B cell (primary cell): ENCODE data around the gene CPEB3. TPM values are rescaled to one million over a fixed set of nuclear protein-coding genes. Genes with fewer than 3 reads are reported as not detected.

Source experiments
- ATAC-seq: fragments of 200-7000 bp; cut with Tn5 transposase; one replicate; pipeline ENCODE4 v1.10.0; 2021; ENCODE audit warnings: low read depth, mild to moderate bottlenecking, moderate number of reproducible peaks, moderate library complexity
- CTCF ChIA-PET: fragments of 350-600 bp; sonication (Branson Sonifier 250); formaldehyde crosslinking; loops from one replicate; lab custom pipeline; 2021; ENCODE audit warnings: antibody characterized with exemption, inconsistent platforms; lab: Charles Lee
- POLR2A ChIA-PET: fragments of 350-600 bp; sonication (Branson Sonifier 250); formaldehyde crosslinking; loops from one replicate; lab custom pipeline; 2021; ENCODE audit warnings: antibody characterized with exemption; lab: Charles Lee
- DNase-seq: peaks from one replicate; pipeline ENCODE4 v3.0.0; 2013
- H2AFZ ChIP-seq: 2 replicates; pipeline ENCODE4 v1.6.1; 2012; ENCODE audit warnings: mild to moderate bottlenecking, low read depth, low read length; ENCODE audit not compliant: insufficient read depth, poor library complexity, severe bottlenecking
- H3K27ac ChIP-seq, 2 donors: 1 replicate in 1 of 2; 2 replicates in 1 of 2; pipeline ENCODE4 v1.5.1; 2012 to 2013; ENCODE audit warnings: low read length in 2 of 2, mild to moderate bottlenecking in 2 of 2, moderate library complexity in 1 of 2
- H3K27me3 ChIP-seq, 4 experiments: fragments of 200-600 bp in 1 of 4; sonication (generic) in 1 of 4; replicated peaks in 1 of 4; 1 replicate in 2 of 4; 2 replicates in 2 of 4; pipeline versions ENCODE4 v1.6.1 to v1.7.0; 2013 to 2016; ENCODE audit warnings: low read length in 3 of 4, mild to moderate bottlenecking in 2 of 4, mixed read lengths in 1 of 4, moderate library complexity in 1 of 4; ENCODE audit not compliant: insufficient read depth in 4 of 4, control insufficient read depth in 3 of 4; ENCODE audit errors: control extremely low read depth in 1 of 4
- H3K36me3 ChIP-seq, 2 experiments: replicated peaks in 1 of 2; 1 replicate in 1 of 2; 2 replicates in 1 of 2; pipeline versions ENCODE4 v1.6.1 to v1.7.1; 2013; ENCODE audit warnings: low read length in 1 of 2; ENCODE audit not compliant: insufficient read depth in 2 of 2, control insufficient read depth in 1 of 2; ENCODE audit errors: control extremely low read depth in 1 of 2, extremely low read depth in 1 of 2
- H3K4me1 ChIP-seq, 2 donors: fragments of 200-600 bp in 1 of 2; sonication (generic) in 1 of 2; 1 replicate in 1 of 2; 2 replicates in 1 of 2; pipeline versions ENCODE4 v1.5.1 to v1.6.1; 2013 to 2017; ENCODE audit warnings: low read length in 2 of 2; ENCODE audit not compliant: control insufficient read depth in 2 of 2, insufficient read depth in 2 of 2
- H3K4me2 ChIP-seq: replicated peaks from 2 replicates; pipeline ENCODE3; 2012; ENCODE audit warnings: mild to moderate bottlenecking, low read depth, low read length; ENCODE audit not compliant: poor library complexity, severe bottlenecking
- H3K4me3 ChIP-seq, 5 experiments: fragments of 200-600 bp in 1 of 5; sonication (generic) in 1 of 5; 1 replicate in 3 of 5; 2 replicates in 2 of 5; pipeline versions ENCODE4 v1.5.1 to v1.7.0; 2011 to 2016; ENCODE audit warnings: low read length in 4 of 5, mild to moderate bottlenecking in 4 of 5, low read depth in 2 of 5, control low read depth in 1 of 5, moderate library complexity in 1 of 5; ENCODE audit not compliant: insufficient read depth in 1 of 5; ENCODE audit errors: control extremely low read depth in 1 of 5, extremely low read depth in 1 of 5
- H3K79me2 ChIP-seq: fragments of 200-600 bp; sonication (generic); one replicate; pipeline ENCODE4 v1.6.0; 2016; ENCODE audit warnings: low read length; ENCODE audit not compliant: control insufficient read depth, insufficient read depth
- H3K9ac ChIP-seq: fragments of 200-600 bp; sonication (generic); 2 replicates; pipeline ENCODE4 v1.6.1; 2017; ENCODE audit warnings: mild to moderate bottlenecking, low read length, moderate library complexity
- H3K9me3 ChIP-seq, 3 donors: one replicate each; pipeline versions ENCODE4 v1.6.1 to v1.7.1; 2013; ENCODE audit warnings: low read length in 2 of 3; ENCODE audit not compliant: control insufficient read depth in 2 of 3, insufficient read depth in 1 of 3; ENCODE audit errors: control extremely low read depth in 1 of 3
- H4K20me1 ChIP-seq: 2 replicates; pipeline ENCODE4 v1.6.0; 2012; ENCODE audit warnings: mild to moderate bottlenecking, low read length; ENCODE audit not compliant: insufficient read depth, control insufficient read depth, poor library complexity, severe bottlenecking
- H3K27ac Mint-ChIP-seq: one replicate; pipeline ENCODE4 v1.8.0; 2021; ENCODE audit warnings: mixed read lengths
- H3K27me3 Mint-ChIP-seq: one replicate; pipeline ENCODE4 v1.8.0; 2021; ENCODE audit warnings: mixed read lengths
- H3K4me1 Mint-ChIP-seq: one replicate; pipeline ENCODE4 v1.8.0; 2021; ENCODE audit warnings: mixed read lengths
- H3K4me3 Mint-ChIP-seq: one replicate; pipeline ENCODE4 v1.8.0; 2021; ENCODE audit warnings: mixed read lengths
- H3K9me3 Mint-ChIP-seq: one replicate; pipeline ENCODE4 v1.8.0; 2022; ENCODE audit warnings: mixed read lengths; ENCODE audit not compliant: insufficient read depth
- EZH2 ChIP-seq: IDR thresholded peaks from 2 replicates; pipeline ENCODE4 v1.6.1; 2012; ENCODE audit warnings: borderline replicate concordance, low read depth, mild to moderate bottlenecking, moderate library complexity, low read length; ENCODE audit not compliant: insufficient read depth, poor library complexity, severe bottlenecking
- WGBS: methylation state at CpG from one replicate; pipeline ENCODE4 v1.1.5; 2013; ENCODE audit warnings: missing lambda C conversion rate; ENCODE audit not compliant: insufficient coverage; 5-methylcytosine and 5-hydroxymethylcytosine counted together
- intact Hi-C: fragments of 100-400 bp; cut with micrococcal nuclease; formaldehyde crosslinking; loops from one replicate; pipeline ENCODE4 v1.10.0; 2022
- polyA plus RNA-seq: library from polyadenylated mRNA; depleted of rRNA; stranded (reverse); fragments of >200 nt; gene quantifications from 2 replicates; pipeline ENCODE4 v1.2.3, GENCODE V29; 2012
- total RNA-seq, 2 donors: library from RNA; stranded (reverse); fragments of 120-200 nt in 1 of 2; gene quantifications; 1 replicate in 1 of 2; 2 replicates in 1 of 2; pipeline versions ENCODE4 v1.2.3 to v1.2.4, GENCODE V29; 2013 to 2022
- TF ChIP-seq, protein P1 (sequence below): fragments of 200-600 bp; IDR thresholded peaks from one replicate; pipeline ENCODE4 v1.8.0; 2022; ENCODE audit warnings: antibody characterized with exemption, mild to moderate bottlenecking

Gene CPEB3
- total and polyA plus RNA-seq, 2 donors (not counting 1 experiment from before 2014, with no cell fraction given), result 1.6 to 6.7 TPM

DNA sequence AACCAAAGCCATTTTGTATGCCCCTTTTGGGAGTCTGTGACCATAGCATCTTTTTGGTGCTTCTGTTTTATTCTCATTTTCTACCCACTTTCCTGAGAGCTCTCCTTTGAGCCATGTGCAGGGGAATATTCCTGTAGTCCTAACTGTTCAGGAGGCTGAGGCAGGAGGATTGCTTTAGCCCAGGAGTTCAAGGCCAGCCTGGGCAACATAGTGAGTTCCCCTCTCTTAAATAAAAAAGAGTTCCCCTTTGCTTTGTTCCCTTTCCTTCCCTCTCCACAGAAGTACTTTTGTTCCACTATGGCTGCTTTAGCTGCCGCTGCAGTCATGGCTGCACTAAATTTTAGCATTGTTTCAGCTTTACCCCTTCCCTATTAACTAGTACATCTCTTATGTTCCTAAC is 281.4 kb downstream of the CPEB3 start:
- no peak overlapping the region for H3K4me2 ChIP-seq
- no peak for DNase-seq
- H2AFZ ChIP-seq, result no peak overlapping the region
- H3K27ac Mint-ChIP-seq, result no peak overlapping the region
- no peaks in the 10 kb centered on the region for H3K27me3 ChIP-seq
- WGBS, result 83% methylated on average over 1 of the region's 1 CpG
- H4K20me1 ChIP-seq, result no peaks in the 10 kb centered on the region
- TF ChIP-seq, protein P1, sequence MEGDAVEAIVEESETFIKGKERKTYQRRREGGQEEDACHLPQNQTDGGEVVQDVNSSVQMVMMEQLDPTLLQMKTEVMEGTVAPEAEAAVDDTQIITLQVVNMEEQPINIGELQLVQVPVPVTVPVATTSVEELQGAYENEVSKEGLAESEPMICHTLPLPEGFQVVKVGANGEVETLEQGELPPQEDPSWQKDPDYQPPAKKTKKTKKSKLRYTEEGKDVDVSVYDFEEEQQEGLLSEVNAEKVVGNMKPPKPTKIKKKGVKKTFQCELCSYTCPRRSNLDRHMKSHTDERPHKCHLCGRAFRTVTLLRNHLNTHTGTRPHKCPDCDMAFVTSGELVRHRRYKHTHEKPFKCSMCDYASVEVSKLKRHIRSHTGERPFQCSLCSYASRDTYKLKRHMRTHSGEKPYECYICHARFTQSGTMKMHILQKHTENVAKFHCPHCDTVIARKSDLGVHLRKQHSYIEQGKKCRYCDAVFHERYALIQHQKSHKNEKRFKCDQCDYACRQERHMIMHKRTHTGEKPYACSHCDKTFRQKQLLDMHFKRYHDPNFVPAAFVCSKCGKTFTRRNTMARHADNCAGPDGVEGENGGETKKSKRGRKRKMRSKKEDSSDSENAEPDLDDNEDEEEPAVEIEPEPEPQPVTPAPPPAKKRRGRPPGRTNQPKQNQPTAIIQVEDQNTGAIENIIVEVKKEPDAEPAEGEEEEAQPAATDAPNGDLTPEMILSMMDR, result no peak
- no peak for TF ChIP-seq EZH2
- H3K27me3 Mint-ChIP-seq, result no peaks in the 10 kb centered on the region
- peaks cover 16 to 36% of the 10 kb centered on the region in 2 experiments for H3K36me3 ChIP-seq
- no peak overlapping the region for H3K4me3 Mint-ChIP-seq
- no peak overlapping the region for H3K4me3 ChIP-seq
- ATAC-seq, result no peak
- H3K27ac ChIP-seq, result no peak overlapping the region
- H3K9me3 Mint-ChIP-seq, result no peaks in the 10 kb centered on the region
- intact Hi-C loops, result no loop called here
- ChIA-PET CTCF (no interaction called here), POLR2A (no interaction called here)
- no peak overlapping the region for H3K9ac ChIP-seq
- H3K4me1 ChIP-seq, result no peaks in the 10 kb centered on the region
- H3K79me2 ChIP-seq, result no peaks in the 10 kb centered on the region
- H3K9me3 ChIP-seq, result no peaks in the 10 kb centered on the region
- no peaks in the 10 kb centered on the region for H3K4me1 Mint-ChIP-seq

DNA sequence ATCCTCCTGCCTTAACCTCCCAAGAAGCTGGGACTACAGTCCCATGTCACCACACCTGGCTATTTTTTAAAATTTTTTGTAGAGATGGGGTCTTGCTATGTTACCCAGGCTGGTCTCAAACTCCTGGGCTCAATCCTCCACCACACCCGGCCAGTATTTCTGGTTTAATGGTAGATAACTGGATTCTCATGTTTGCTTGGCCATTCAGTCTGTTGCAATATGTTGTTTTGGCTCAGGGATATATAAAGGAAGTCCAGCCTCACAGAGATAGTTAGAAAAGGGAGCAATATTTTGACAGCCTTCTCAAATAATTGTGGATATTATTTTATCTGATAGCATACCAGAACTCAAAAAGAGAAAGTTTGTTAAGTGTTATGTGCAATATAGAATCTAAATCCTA is 284.9 kb downstream of the CPEB3 start:
- DNase-seq, result no peak
- ChIA-PET POLR2A (no interaction called here), CTCF (no interaction called here)
- Mint-ChIP-seq H3K4me3 (no peak overlapping the region), H3K27ac (no peak overlapping the region), H3K4me1 (no peaks in the 10 kb centered on the region), H3K27me3 (no peaks in the 10 kb centered on the region), H3K9me3 (peaks cover 3% of the 10 kb centered on the region)
- intact Hi-C loops, result no loop called here
- Histone ChIP-seq H3K4me1 (no peaks in the 10 kb centered on the region), H3K27ac (no peak overlapping the region), H3K9ac (no peak overlapping the region), H3K27me3 (no peaks in the 10 kb centered on the region), H3K36me3 (peaks cover 6 to 27% of the 10 kb centered on the region in 2 experiments), H3K4me3 (no peak overlapping the region), H2AFZ (no peak overlapping the region), H3K9me3 (peaks cover 0 to 4% (median 1%) of the 10 kb centered on the region in 3 donors), H3K4me2 (no peak overlapping the region), H4K20me1 (no peaks in the 10 kb centered on the region), H3K79me2 (no peaks in the 10 kb centered on the region)
- WGBS, result no CpG with 5 or more reads among the region's 1 CpG
- no peak for ATAC-seq
- TF ChIP-seq, protein P1, result no peak
- TF ChIP-seq EZH2, result no peak
